C4-2B (cell line): ENCODE results near the gene TLE7.

ENCODE experiments used
- ZFX ChIP-seq: fragments of 450-650 bp; IDR thresholded peaks from 2 replicates; pipeline ENCODE4 v1.6.1; 2017
- TF ChIP-seq, protein P1 (sequence below): fragments of 450-650 bp; conservative IDR thresholded peaks from 2 replicates; pipeline ENCODE4 v1.5.1; 2017; ENCODE audit warnings: mild to moderate bottlenecking

DNA sequence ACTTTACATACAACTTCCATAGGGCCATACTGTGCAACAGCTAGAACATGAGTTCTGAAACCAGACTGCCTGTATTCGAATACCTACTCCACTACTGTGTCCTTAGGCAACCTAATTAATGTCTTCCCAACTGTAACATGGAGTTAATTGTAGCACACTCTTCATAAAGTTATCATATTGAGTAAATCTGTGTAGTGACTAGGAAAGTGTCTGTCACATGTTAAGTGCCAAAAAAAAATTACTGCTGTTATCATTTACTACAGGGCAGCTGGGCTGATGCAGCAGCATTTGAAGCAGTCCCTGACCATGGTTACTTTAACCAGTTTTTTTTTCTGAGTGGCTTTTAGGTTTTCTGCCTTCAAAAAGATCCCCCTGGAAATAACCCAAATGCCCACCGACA, 31.1 kb upstream of the TLE7 start:
- TF ChIP-seq, protein P1, sequence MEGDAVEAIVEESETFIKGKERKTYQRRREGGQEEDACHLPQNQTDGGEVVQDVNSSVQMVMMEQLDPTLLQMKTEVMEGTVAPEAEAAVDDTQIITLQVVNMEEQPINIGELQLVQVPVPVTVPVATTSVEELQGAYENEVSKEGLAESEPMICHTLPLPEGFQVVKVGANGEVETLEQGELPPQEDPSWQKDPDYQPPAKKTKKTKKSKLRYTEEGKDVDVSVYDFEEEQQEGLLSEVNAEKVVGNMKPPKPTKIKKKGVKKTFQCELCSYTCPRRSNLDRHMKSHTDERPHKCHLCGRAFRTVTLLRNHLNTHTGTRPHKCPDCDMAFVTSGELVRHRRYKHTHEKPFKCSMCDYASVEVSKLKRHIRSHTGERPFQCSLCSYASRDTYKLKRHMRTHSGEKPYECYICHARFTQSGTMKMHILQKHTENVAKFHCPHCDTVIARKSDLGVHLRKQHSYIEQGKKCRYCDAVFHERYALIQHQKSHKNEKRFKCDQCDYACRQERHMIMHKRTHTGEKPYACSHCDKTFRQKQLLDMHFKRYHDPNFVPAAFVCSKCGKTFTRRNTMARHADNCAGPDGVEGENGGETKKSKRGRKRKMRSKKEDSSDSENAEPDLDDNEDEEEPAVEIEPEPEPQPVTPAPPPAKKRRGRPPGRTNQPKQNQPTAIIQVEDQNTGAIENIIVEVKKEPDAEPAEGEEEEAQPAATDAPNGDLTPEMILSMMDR = no peak
- TF ChIP-seq ZFX = no peak
